ENCODE data around the gene P2RX3. TPM values are rescaled to one million over a fixed set of nuclear protein-coding genes. Genes with fewer than 3 reads are reported as not detected.

P2RX3 gene
- total RNA-seq, 4 donors from 2014 or later = not detected

- peaks cover 13 to 72% (median 40%) of the 10 kb centered on the region in 4 donors for H3K4me1 ChIP-seq
- H3K9me3 ChIP-seq = no peaks in the 10 kb centered on the region
- in situ Hi-C loops (cut with MboI; ENCODE audit: low pct_ligation_motif_present in 1 of 4, low pct_unique_long_range_greater_than_20kb in 1 of 4, low sequenced_read_pairs in 3 of 4) = no loop called here
- no peak for TF ChIP-seq CTCF (IDR thresholded peaks at IDR 0.05)
- peak; percentile 79 to 91 (median 87) for TF ChIP-seq POLR2AphosphoS5 (IDR thresholded peaks at IDR 0.05)
- TF ChIP-seq POLR2A (IDR thresholded peaks at IDR 0.05) = peak; percentile 82
- no peak for TF ChIP-seq EP300 (IDR thresholded peaks at IDR 0.05; ENCODE audit: low read depth)
- DNase-seq = peak; percentile 92
- peak overlapping the region; percentile 33 to 55 (median 36) for H3K4me3 ChIP-seq
- no peaks in the 10 kb centered on the region for H3K27me3 ChIP-seq
- intact Hi-C loops (cut with DNase I; ENCODE audit: low total_unique reads) = no loop called here
- peaks cover 0 to 12% (median 2%) of the 10 kb centered on the region in 4 donors for H3K36me3 ChIP-seq
- 4% methylated on average over 18 of the region's 31 CpGs; no CpG with 5 or more reads in 1 of the 2 donors for WGBS, 2 donors (ENCODE audit: low coverage in 1 of 2)
- peak overlapping the region; percentile 87 to 93 (median 88) for H3K27ac ChIP-seq
Observed at GRCh38 chr11:57311109-57311936, 26.8 kb upstream of the P2RX3 start.

- no peaks in the 10 kb centered on the region for H3K9me3 ChIP-seq
- peaks cover 15 to 63% (median 41%) of the 10 kb centered on the region in 4 donors for H3K4me1 ChIP-seq
- H3K4me3 ChIP-seq = no peak overlapping the region
- H3K27me3 ChIP-seq = no peaks in the 10 kb centered on the region
- intact Hi-C loops (cut with DNase I; ENCODE audit: low total_unique reads) = no loop called here
- no peak for TF ChIP-seq EP300 (IDR thresholded peaks at IDR 0.05; ENCODE audit: low read depth)
- TF ChIP-seq POLR2AphosphoS5 (IDR thresholded peaks at IDR 0.05) = no peak
- no peak for TF ChIP-seq CTCF (IDR thresholded peaks at IDR 0.05)
- TF ChIP-seq POLR2A (IDR thresholded peaks at IDR 0.05) = no peak
- peaks cover 0 to 20% (median 6%) of the 10 kb centered on the region in 4 donors for H3K36me3 ChIP-seq
- 83% methylated on average over 10 of the region's 10 CpGs; no CpG with 5 or more reads in 1 of the 2 donors for WGBS, 2 donors (ENCODE audit: low coverage in 1 of 2)
- peak overlapping the region; percentile 87 to 93 (median 88) for H3K27ac ChIP-seq
- no peak for DNase-seq
- in situ Hi-C loops (cut with MboI; ENCODE audit: low pct_ligation_motif_present in 1 of 4, low pct_unique_long_range_greater_than_20kb in 1 of 4, low sequenced_read_pairs in 3 of 4) = no loop called here
Observed at GRCh38 chr11:57312511-57313021, 25.6 kb upstream of the P2RX3 start.

GRCh38 chr11:57313071-57313787 lies 24.9 kb upstream of the P2RX3 start:
- Histone ChIP-seq H3K9me3 (no peaks in the 10 kb centered on the region), H3K4me1 (peaks cover 20 to 67% (median 48%) of the 10 kb centered on the region in 4 donors), H3K27me3 (no peaks in the 10 kb centered on the region), H3K4me3 (no peak overlapping the region), H3K27ac (peak overlapping the region in 3 of 4 donors; percentile 87 to 93 (median 88)), H3K36me3 (peaks cover 0 to 26% (median 6%) of the 10 kb centered on the region in 4 donors)
- in situ Hi-C loops (cut with MboI; ENCODE audit: low pct_ligation_motif_present in 1 of 4, low pct_unique_long_range_greater_than_20kb in 1 of 4, low sequenced_read_pairs in 3 of 4) = no loop called here
- WGBS, 2 donors (ENCODE audit: low coverage in 1 of 2) = 79% methylated on average over 19 of the region's 26 CpGs; no CpG with 5 or more reads in 1 of the 2 donors
- intact Hi-C loops (cut with DNase I; ENCODE audit: low total_unique reads) = no loop called here
- TF ChIP-seq EP300 (IDR thresholded peaks at IDR 0.05; ENCODE audit: low read depth) = no peak
- TF ChIP-seq POLR2AphosphoS5 (IDR thresholded peaks at IDR 0.05) = no peak
- no peak for TF ChIP-seq CTCF (IDR thresholded peaks at IDR 0.05)
- TF ChIP-seq POLR2A (IDR thresholded peaks at IDR 0.05) = no peak
- DNase-seq = no peak

GRCh38 chr11:57313788-57314135 lies 24.4 kb upstream of the P2RX3 start:
- 77% methylated on average over 8 of the region's 8 CpGs; no CpG with 5 or more reads in 1 of the 2 donors for WGBS, 2 donors (ENCODE audit: low coverage in 1 of 2)
- Histone ChIP-seq H3K4me3 (no peak overlapping the region), H3K36me3 (peaks cover 0 to 26% (median 6%) of the 10 kb centered on the region in 4 donors), H3K27ac (no peak overlapping the region), H3K9me3 (no peaks in the 10 kb centered on the region), H3K4me1 (peaks cover 20 to 71% (median 52%) of the 10 kb centered on the region in 4 donors), H3K27me3 (no peaks in the 10 kb centered on the region)
- no peak for TF ChIP-seq POLR2A (IDR thresholded peaks at IDR 0.05)
- TF ChIP-seq POLR2AphosphoS5 (IDR thresholded peaks at IDR 0.05) = no peak
- TF ChIP-seq EP300 (IDR thresholded peaks at IDR 0.05; ENCODE audit: low read depth) = no peak
- TF ChIP-seq CTCF (IDR thresholded peaks at IDR 0.05) = no peak
- intact Hi-C loops (cut with DNase I; ENCODE audit: low total_unique reads) (no loop called here), in situ Hi-C loops (cut with MboI; ENCODE audit: low pct_ligation_motif_present in 1 of 4, low pct_unique_long_range_greater_than_20kb in 1 of 4, low sequenced_read_pairs in 3 of 4) (no loop called here)
- no peak for DNase-seq

Data from transverse colon (tissue), 4 donors.